Activated T-cell treated with anti-CD3 and anti-CD28 coated beads for 1 hour (primary cell): Measurements from ENCODE around the gene OR5B17.
"Not testable (repeated sequence)": the region's sequence is repeated elsewhere in the genome, so short reads cannot be mapped to it uniquely, and the experiment has no call there.

Source experiments
- DNase-seq: peaks from one replicate; pipeline ENCODE4 v3.0.0-alpha.2; 2020; ENCODE audit warnings: low read depth

OR5B17 gene

GRCh38 chr11:58358969-58359368 is at the start of gene OR5B17:
OR5B17 (minus strand) TSS chr11:58359069; CDS start chr11:58359069, 0 bp downstream.
- DNase-seq: no peak

- DNase-seq: no peak
Observed at GRCh38 chr11:58406774-58407173, 47.9 kb upstream of the OR5B17 start, which contains the start of gene OR5B3. OR5B3 (minus strand) TSS chr11:58406874; CDS start chr11:58403409, 3,465 bp downstream.

GRCh38 chr11:58399622-58400021 is 40.8 kb upstream of the OR5B17 start:
- not testable (repeated sequence) for DNase-seq

- DNase-seq: no peak
Observed at GRCh38 chr11:58395581-58395980, 36.7 kb upstream of the OR5B17 start.

GRCh38 chr11:58394195-58394594 is 35.3 kb upstream of the OR5B17 start:
- no peak for DNase-seq

- DNase-seq: no peak
Observed at GRCh38 chr11:58392746-58393145, 33.9 kb upstream of the OR5B17 start.

GRCh38 chr11:58391879-58392278 is 33.0 kb upstream of the OR5B17 start:
- no peak for DNase-seq

- no peak for DNase-seq
Observed at GRCh38 chr11:58390551-58391063, 31.7 kb upstream of the OR5B17 start.

GRCh38 chr11:58354727-58355126 is 4.1 kb downstream of the OR5B17 start:
- no peak for DNase-seq

- DNase-seq: no peak
Observed at GRCh38 chr11:58345204-58345603, 13.7 kb downstream of the OR5B17 start.

GRCh38 chr11:58334708-58335107 is 24.2 kb downstream of the OR5B17 start:
- DNase-seq: no peak

- no peak for DNase-seq
Observed at GRCh38 chr11:58330861-58331260, 28.0 kb downstream of the OR5B17 start.

GRCh38 chr11:58318532-58318931 is 40.3 kb downstream of the OR5B17 start:
- no peak for DNase-seq

- DNase-seq: no peak
Observed at GRCh38 chr11:58316142-58316541, 42.7 kb downstream of the OR5B17 start.
